Measurements from ENCODE around the gene PHLPP1. TPM values are rescaled to one million over a fixed set of nuclear protein-coding genes. Genes with fewer than 3 reads are reported as not detected.

The PHLPP1 gene
- total and polyA plus RNA-seq, 2 of the 13 experiments (the other 11 are each of a cell fraction or from before 2014, with no cell fraction given): 9.8 to 18.5 TPM

DNA sequence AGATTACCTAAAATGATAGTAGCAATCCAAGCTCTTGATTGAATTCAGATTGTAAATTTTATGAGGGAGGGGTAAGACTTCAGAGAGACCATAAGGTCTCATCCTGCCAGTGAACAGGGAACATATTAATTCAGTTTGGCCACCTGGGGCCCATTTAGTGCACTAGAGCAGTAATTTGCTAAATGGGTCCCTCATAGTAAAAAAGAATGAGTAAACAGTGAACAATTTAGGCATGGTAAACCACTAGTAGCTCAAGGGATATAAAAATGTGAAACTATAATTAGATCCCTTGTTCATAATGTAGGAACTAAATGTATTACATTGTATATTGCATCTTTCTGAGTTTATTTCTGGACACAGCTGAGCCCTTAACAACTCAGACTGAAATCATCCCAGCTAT, 4.9 kb upstream of the PHLPP1 start:
- ChIA-PET CTCF (ENCODE audit: low intra/inter-chr PET ratio, low total read pairs) (no interaction called here), POLR2A (no interaction called here)
- Histone ChIP-seq H3K36me3 (replicated peaks in 1 of 2; ENCODE audit: control insufficient read depth in 1 of 2, insufficient read depth in 2 of 2, low read length in 2 of 2) (no peaks in the 10 kb centered on the region), H3K9me3 (ENCODE audit: low read length) (no peaks in the 10 kb centered on the region), H3K27me3 (ENCODE audit: control insufficient read depth in 1 of 2, insufficient read depth in 2 of 2, low read length in 2 of 2) (no peaks in the 10 kb centered on the region), H4K20me1 (ENCODE audit: insufficient read depth, low read length) (no peaks in the 10 kb centered on the region), H2AFZ (ENCODE audit: low read length) (no peak overlapping the region), H3K79me2 (ENCODE audit: insufficient read depth, low read length) (no peaks in the 10 kb centered on the region), H3K4me1 (ENCODE audit: insufficient read depth, low read length) (peaks cover 4% of the 10 kb centered on the region; the same call in 1 of the 2 replicates), H3K27ac (ENCODE audit: extremely low read length, insufficient read depth, low read length) (no peak overlapping the region), H3K4me3 (replicated peaks in 1 of 3; ENCODE audit: insufficient read depth in 1 of 3, low read depth in 2 of 3, low read length in 3 of 3) (no peak overlapping the region), H3K9ac (ENCODE audit: insufficient read depth, low read depth, low read length) (no peak overlapping the region), H3K4me2 (ENCODE audit: low read depth, low read length) (no peak overlapping the region)
- DNase-seq (ENCODE audit: low spot score) (no peak), ATAC-seq (no peak), FAIRE-seq (no peak)
- in situ Hi-C loops (cut with HindIII; ENCODE audit: extremely low pct_ligation_motif_present, low pct_unique_long_range_greater_than_20kb): loop anchor here (10.0 kb wide), 2 partner anchors 244 to 274 kb away; no protein-coding TSS in a partner anchor
- no peak for TF ChIP-seq RNF2 (conservative IDR thresholded peaks at IDR 0.05; ENCODE audit: low read depth)
- intact Hi-C loops (cut with micrococcal nuclease; ENCODE audit: unreplicated experiment): loop anchor here (5.0 kb wide), 1 partner anchor 123 kb away; no protein-coding TSS in a partner anchor
- no TSS peak for BruUV-seq (replicated peaks)

DNA sequence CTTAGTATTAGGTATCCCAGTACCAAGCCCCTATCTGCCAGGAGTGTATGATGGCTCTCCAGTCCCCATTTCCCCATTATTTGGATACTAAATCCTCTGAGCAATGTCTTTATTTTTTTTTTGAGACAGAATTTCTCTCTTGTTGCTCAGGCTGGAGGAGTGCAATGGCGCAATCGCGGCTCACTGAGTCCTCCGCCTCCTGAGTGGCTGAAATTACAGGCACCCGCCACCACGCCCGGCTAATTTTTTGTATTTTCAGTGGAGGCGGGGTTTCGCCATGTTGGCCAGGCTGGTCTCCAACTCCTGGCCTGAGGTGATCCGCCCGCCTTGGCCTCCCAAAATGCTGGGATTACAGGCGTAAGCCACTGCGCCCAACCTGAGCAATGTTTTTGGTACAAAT, 3.6 kb upstream of the PHLPP1 start:
- in situ Hi-C loops (cut with HindIII; ENCODE audit: extremely low pct_ligation_motif_present, low pct_unique_long_range_greater_than_20kb) (loop anchor here (10.0 kb wide), 2 partner anchors 243 to 273 kb away; no protein-coding TSS in a partner anchor), intact Hi-C loops (cut with micrococcal nuclease; ENCODE audit: unreplicated experiment) (loop anchor here (5.0 kb wide), 1 partner anchor 124 kb away; no protein-coding TSS in a partner anchor)
- ATAC-seq (no peak), FAIRE-seq (no peak), DNase-seq (ENCODE audit: low spot score) (no peak)
- POLR2A ChIA-PET: no interaction called here
- Histone ChIP-seq H2AFZ (ENCODE audit: low read length) (no peak overlapping the region), H3K27me3 (ENCODE audit: control insufficient read depth in 1 of 2, insufficient read depth in 2 of 2, low read length in 2 of 2) (no peaks in the 10 kb centered on the region), H3K4me1 (ENCODE audit: insufficient read depth, low read length) (peaks cover 4% of the 10 kb centered on the region; the same call in 1 of the 2 replicates), H3K36me3 (replicated peaks in 1 of 2; ENCODE audit: control insufficient read depth in 1 of 2, insufficient read depth in 2 of 2, low read length in 2 of 2) (no peaks in the 10 kb centered on the region), H4K20me1 (ENCODE audit: insufficient read depth, low read length) (no peaks in the 10 kb centered on the region), H3K9me3 (ENCODE audit: low read length) (no peaks in the 10 kb centered on the region), H3K4me2 (ENCODE audit: low read depth, low read length) (no peak overlapping the region), H3K4me3 (replicated peaks in 1 of 3; ENCODE audit: insufficient read depth in 1 of 3, low read depth in 2 of 3, low read length in 3 of 3) (no peak overlapping the region), H3K27ac (ENCODE audit: extremely low read length, insufficient read depth, low read length) (no peak overlapping the region), H3K79me2 (ENCODE audit: insufficient read depth, low read length) (peaks cover 9% of the 10 kb centered on the region), H3K9ac (ENCODE audit: insufficient read depth, low read depth, low read length) (no peak overlapping the region)
- 92% methylated on average over 13 of the region's 13 CpGs for WGBS (ENCODE audit: low lambda C conversion rate)
- BruUV-seq (replicated peaks): no TSS peak
- TF ChIP-seq CEBPB (IDR thresholded peaks at IDR 0.05; ENCODE audit: borderline replicate concordance, low read depth, low read length) (0 out of 2 replicates have a peak, but pooled peaks have one; percentile 11), NPAS2 (CRISPR knock-in tag; IDR thresholded peaks at IDR 0.05; ENCODE audit: borderline replicate concordance) (no peak), KMT2A (CRISPR knock-in tag; IDR thresholded peaks at IDR 0.05) (no peak), ZNF839 (CRISPR knock-in tag; IDR thresholded peaks at IDR 0.05; ENCODE audit: borderline replicate concordance) (no peak), CCAR2 (optimal IDR thresholded peaks at IDR 0.05; ENCODE audit: low read depth, low read length) (no peak), NCOA2 (CRISPR knock-in tag; IDR thresholded peaks at IDR 0.05) (no peak), ZNF772 (CRISPR knock-in tag; IDR thresholded peaks at IDR 0.05) (no peak), ELF4 (CRISPR knock-in tag; IDR thresholded peaks at IDR 0.05; ENCODE audit: borderline replicate concordance) (no peak)
- TF ChIP-seq, protein P1, sequence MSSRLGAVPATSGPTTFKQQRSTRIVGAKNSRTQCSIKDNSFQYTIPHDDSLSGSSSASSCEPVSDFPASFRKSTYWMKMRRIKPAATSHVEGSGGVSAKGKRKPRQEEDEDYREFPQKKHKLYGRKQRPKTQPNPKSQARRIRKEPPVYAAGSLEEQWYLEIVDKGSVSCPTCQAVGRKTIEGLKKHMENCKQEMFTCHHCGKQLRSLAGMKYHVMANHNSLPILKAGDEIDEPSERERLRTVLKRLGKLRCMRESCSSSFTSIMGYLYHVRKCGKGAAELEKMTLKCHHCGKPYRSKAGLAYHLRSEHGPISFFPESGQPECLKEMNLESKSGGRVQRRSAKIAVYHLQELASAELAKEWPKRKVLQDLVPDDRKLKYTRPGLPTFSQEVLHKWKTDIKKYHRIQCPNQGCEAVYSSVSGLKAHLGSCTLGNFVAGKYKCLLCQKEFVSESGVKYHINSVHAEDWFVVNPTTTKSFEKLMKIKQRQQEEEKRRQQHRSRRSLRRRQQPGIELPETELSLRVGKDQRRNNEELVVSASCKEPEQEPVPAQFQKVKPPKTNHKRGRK (CRISPR knock-in tag; IDR thresholded peaks at IDR 0.05): no peak
- TF ChIP-seq, protein P2, sequence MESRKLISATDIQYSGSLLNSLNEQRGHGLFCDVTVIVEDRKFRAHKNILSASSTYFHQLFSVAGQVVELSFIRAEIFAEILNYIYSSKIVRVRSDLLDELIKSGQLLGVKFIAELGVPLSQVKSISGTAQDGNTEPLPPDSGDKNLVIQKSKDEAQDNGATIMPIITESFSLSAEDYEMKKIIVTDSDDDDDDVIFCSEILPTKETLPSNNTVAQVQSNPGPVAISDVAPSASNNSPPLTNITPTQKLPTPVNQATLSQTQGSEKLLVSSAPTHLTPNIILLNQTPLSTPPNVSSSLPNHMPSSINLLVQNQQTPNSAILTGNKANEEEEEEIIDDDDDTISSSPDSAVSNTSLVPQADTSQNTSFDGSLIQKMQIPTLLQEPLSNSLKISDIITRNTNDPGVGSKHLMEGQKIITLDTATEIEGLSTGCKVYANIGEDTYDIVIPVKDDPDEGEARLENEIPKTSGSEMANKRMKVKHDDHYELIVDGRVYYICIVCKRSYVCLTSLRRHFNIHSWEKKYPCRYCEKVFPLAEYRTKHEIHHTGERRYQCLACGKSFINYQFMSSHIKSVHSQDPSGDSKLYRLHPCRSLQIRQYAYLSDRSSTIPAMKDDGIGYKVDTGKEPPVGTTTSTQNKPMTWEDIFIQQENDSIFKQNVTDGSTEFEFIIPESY (CRISPR knock-in tag; IDR thresholded peaks at IDR 0.05): 0 out of 2 replicates have a peak, but pooled peaks have one; percentile 18
- TF ChIP-seq, protein P3, sequence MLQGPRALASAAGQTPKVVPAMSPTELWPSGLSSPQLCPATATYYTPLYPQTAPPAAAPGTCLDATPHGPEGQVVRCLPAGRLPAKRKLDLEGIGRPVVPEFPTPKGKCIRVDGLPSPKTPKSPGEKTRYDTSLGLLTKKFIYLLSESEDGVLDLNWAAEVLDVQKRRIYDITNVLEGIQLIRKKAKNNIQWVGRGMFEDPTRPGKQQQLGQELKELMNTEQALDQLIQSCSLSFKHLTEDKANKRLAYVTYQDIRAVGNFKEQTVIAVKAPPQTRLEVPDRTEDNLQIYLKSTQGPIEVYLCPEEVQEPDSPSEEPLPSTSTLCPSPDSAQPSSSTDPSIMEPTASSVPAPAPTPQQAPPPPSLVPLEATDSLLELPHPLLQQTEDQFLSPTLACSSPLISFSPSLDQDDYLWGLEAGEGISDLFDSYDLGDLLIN (CRISPR knock-in tag; IDR thresholded peaks at IDR 0.05; ENCODE audit: borderline replicate concordance): no peak
- CTCF ChIA-PET (ENCODE audit: low intra/inter-chr PET ratio, low total read pairs): no interaction called here
